NCI-H2171 treated with DMSO at 0.1 percent for 48 hours (cell line): ENCODE measurements around the gene GPR32.
"Not testable (repeated sequence)": the region's sequence is repeated elsewhere in the genome, so short reads cannot be mapped to it uniquely, and the experiment has no call there.

Experiments used
- DNase-seq: peaks from one replicate; lab custom pipeline; 2025; lab: John Stamatoyannopoulos, UW

Gene GPR32

GRCh38 chr19:50783848-50784152 lies 13.5 kb downstream of the GPR32 start:
- DNase-seq, result not testable (repeated sequence)

DNA sequence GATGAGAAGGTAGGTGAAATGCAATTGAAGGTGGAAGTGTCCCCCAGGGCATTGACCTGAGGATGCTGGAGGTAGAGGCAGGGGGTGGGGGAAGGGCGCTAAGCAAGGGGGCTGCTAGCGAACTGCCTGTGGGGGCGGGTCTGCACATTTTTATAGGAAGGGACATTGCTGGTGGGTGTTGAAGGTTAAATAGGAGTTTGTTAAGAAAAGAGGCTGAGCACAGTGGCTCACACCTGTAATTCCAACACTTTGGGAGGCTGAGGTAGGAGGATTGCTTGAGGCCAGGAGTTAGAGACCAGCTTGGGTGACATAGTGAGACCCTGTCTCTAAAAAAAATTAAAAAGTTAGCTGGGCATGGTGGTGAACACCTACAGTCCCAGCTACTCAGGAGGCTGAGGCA lies 14.4 kb downstream of the GPR32 start:
- DNase-seq, result no peak

DNA sequence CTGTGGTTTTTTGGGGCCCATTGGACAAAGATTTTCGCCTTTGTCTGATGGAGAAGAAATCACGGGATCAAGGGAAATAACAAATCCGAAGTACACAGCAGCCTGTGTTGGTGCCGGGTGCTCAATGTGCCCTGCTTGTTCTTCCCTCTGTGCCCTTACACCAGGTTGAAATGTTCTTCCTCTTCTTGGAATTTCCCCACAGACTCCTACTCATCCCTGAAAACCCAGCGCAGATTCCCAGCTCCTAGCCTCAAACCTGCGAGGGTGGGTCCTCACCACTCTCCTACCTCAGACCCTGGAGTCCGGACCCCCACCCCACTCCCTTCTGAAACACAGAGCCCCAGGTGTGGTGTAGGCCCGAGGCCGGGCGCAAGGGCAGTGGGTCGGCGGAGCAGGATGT lies 15.1 kb downstream of the GPR32 start:
- no peak for DNase-seq

- no peak for DNase-seq
Observed at GRCh38 chr19:50790396-50790795, 20.1 kb downstream of the GPR32 start, which contains the start of gene ACP4. ACP4 (plus strand) TSS chr19:50790415; CDS start chr19:50790415, 0 bp downstream.

GRCh38 chr19:50790922-50791467 lies 20.7 kb downstream of the GPR32 start:
- no peak for DNase-seq

DNA sequence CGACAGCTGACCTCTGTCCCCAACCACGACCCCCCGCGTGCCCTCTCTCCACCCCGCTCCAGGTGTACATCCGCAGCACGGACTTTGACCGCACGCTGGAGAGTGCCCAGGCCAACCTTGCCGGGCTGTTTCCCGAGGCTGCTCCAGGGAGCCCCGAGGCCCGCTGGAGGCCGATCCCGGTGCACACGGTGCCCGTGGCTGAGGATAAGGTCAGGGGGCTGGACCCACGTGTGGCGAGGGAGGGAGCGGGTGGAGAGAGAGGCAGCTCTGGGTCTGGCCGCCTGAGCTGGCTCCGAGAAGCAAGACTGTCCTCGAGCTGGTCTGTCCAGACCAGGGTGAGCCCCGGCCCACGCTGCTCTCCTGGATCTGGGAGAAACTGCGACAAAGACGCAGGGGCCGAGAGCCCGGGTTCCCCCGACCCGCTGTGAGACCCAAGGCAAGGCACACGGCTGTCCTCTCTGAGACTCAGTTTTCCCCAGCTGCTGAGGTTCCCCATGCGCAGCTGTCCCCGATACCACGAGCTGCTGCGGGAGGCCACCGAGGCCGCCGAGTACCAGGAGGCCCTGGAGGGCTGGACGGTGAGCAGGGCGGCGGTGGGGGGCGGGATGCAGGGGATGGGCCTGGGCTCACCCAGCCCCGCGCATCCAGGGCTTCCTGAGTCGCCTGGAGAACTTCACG lies 21.5 kb downstream of the GPR32 start:
- DNase-seq, result no peak

GRCh38 chr19:50792272-50793250 lies 22.3 kb downstream of the GPR32 start:
- DNase-seq, result no peak

DNA sequence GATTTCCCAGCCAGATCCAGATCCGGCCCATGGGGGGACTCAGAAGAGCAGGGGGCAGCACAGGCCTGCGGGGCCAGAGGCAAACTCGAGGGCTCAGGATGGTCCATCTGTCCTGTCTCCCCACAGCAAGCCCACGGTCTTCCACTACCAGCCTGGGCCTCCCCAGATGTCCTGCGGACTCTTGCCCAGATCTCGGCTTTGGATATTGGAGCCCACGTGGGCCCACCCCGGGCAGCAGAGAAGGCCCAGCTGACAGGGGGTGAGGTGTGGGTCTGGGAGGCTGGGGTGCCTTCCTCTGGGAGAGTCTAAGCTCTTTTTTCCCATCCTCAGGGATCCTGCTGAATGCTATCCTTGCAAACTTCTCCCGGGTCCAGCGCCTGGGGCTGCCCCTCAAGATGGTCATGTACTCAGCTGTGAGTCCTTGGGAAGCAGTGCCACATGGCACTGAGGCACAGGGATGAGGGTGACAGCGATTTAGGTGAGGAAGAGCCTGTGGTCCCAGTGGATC lies 23.3 kb downstream of the GPR32 start:
- DNase-seq, result peak; percentile 44

DNA sequence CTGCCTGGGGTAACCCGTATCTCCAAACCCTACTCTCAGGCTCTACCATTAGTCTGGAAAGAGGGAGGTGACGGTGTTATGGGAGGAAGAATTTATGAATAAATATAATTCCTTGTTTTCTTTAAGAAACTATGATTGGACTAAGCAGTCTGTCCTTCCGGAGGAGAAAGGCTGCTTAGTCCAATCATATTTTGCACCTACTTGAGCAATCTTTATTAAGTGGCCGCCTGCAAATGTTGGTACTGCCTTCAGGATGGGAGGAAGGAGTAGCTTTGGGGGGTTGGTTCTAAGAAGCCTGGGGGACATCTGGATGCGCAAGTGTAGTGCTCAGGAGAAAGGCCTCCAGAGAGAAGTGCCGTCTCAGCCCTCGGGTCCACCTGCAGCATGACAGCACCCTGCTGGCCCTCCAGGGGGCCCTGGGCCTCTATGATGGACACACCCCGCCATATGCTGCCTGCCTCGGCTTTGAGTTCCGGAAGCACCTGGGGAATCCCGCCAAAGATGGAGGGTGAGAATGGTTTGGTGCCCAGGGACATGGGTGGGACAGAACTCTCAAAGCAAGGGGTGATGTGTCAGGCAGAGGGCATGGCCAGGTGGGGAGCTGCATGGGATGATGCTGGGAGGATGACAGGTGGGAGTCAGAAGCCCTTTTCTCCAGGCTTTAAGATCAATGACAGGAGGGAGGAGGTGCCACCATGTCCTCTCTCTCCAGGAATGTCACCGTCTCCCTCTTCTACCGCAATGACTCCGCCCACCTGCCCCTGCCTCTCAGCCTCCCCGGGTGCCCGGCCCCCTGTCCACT lies 24.0 kb downstream of the GPR32 start:
- DNase-seq, result peak; percentile 85

DNA sequence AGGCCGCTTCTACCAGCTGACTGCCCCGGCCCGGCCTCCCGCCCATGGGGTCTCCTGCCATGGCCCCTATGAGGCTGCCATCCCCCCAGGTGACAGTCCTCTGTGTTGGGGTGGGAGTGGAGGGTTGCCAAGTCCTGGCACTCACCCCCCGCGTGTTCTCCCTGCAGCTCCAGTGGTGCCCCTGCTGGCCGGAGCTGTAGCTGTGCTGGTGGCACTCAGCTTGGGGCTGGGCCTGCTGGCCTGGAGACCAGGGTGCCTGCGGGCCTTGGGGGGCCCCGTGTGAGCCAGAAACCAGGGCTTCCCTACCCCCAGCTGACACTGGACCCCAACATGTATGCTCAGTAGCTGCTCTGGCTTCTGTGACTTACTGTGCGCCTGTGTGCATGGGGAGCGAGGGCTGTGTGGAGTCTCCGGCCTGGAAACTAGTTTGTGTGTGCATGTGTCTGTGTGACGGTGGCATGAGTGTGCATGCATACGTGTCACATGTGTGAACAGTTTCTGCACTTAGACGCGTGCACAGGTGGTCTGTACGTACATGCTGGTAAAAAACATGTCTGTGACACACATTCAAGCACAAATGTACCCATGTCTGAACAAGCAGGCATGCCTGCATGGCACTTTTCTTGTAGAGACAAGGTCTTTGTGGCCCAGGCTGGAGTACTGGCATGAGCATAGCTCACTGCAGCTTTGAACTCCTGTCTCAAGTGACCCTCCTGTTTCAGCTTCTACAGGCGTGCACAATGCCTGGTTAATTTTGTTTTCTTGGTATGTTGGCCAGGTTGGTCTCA lies 24.8 kb downstream of the GPR32 start:
- DNase-seq, result peak; percentile 68

GRCh38 chr19:50795664-50796073 lies 25.4 kb downstream of the GPR32 start:
- DNase-seq, result peak; percentile 35

DNA sequence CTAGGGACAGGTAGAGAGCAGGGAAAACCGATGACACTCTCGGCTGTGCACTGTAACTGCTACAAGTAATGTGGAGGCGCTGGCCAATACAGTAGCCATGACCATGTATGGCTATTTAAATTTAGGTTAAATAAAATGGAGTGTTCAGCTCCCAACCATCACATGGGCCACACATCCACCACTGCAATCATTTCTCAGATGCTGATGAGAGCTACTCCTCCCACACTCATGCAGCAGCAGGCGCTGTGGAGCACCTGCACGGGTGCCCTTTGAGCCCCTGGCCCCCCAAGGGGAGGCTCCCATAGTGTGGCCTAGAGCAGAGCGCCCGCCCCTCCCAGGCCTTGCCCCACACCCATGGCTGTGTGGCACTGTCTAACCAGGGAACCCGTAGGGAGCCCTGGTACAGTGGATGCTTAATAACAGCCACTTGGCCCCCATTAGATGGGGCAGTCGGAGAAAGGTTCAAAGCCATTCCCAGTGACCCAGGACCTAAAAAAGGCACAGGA lies 25.9 kb downstream of the GPR32 start:
- peak; percentile 35 for DNase-seq

DNA sequence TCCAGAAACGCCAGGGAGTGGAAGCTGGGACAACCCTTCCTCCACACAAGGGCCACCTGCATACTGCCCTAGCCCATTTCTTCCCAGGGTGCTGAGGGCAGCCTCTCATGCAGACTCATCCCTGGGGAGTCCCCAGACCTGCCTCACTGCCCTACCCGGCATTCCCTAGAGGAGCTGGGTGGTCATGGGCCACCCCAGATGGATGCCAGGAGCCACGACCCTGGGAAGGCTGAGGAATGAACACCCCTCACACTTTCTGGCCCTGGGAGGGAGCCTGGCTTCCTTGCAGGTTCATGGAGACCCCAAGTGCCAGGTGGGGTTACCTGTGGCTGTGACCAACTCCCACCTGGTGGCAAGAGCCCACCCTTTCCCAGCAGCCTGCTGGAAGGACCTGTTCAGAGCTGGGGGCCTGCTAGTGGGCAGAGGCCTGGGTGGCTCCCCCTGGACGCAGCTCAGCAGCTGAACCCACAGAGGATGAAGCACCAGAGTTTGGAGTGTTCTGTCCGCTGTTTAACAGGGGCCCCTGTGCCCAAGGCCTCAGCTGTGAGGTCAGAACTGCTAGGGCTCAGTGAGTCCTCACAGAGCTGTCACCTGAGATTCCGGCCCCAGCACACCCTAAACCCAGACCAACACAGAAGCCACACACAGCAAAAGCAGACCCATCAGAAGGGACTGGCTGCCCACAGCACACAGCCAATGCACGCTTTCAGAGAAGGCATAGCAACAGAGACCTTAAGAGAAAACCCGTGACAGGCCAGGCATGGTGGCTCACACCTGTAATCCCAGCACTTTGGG lies 26.6 kb downstream of the GPR32 start:
- no peak for DNase-seq

DNA sequence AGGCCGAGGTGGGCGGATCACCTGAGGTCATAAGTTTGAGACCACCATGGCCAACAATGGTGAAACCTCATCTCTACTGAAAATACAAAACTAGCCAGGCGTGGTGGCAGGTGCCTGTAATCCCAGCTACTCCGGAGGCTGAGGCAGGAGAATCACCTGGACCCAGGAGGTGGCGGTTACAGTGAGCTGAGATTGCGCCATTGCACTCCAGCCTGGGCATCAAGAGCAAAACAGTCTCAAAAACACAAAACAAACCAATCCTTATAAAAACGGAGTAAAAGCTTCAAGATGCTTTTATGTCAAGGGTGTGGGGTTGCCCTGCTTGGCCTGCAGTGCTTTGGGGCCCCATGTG lies 27.1 kb downstream of the GPR32 start:
- DNase-seq, result no peak

- no peak for DNase-seq
Observed at GRCh38 chr19:50797781-50798658, 27.8 kb downstream of the GPR32 start.

DNA sequence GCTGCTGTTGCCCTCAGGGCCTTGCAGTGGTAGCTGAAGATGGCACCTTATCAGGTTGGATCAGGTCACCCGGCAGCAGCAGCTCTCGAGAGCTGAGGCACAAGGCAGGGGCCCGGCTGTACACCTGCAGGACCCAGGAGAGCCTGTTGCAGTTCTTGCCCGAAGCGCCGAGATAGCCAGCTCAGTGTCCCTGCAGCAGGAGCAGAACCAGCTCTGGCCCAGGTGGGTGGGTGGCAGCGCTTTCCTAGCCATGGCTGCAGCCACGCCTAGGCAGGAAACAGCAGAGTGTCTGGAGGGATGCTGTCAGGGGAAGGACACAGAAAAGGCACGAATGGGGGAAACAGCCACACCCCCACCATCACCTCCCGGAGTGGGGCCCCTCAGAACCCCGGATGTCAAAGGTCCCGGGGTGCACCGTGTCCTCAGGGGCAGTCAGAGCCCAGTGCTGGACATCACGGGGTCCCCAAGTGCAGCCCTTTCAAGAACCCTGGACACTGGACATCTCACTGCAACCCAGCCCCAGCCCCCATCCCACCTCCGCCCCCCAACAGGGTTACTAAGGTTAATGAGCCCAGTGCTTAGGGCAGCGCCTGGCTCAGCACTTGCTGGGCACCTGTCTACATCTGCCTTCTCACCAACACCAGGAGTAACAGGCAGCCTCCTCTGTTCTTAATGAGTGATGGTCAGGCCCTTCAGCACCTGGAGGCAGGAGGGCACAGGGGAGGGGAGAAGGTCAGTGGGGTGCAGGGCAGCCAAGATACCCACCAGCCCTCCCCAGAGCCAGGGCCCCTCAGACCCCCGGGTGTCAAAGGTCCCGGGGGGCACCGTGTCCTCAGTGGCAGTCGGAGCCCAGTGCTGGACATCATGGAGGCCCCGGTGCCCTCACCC lies 28.6 kb downstream of the GPR32 start:
- DNase-seq, result no peak

DNA sequence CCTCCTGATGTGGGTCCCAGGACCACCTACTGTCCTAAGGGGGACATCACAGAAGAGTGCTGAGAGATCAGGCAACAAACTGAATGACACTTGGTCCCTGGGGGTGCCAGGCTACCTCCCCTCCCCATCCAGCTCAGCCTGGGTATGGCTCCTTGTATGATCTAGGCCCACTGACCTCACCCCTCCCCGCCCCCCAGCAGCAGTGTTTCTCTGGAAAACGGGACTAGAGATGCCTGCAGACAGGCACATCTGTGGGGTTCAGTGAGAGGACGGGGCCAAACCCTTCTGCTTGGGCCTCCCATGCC lies 29.2 kb downstream of the GPR32 start:
- DNase-seq, result no peak

GRCh38 chr19:50801107-50801506 lies 30.8 kb downstream of the GPR32 start:
- no peak for DNase-seq
